ENCODE data around the gene VPS51. TPM values are rescaled to one million over a fixed set of nuclear protein-coding genes. Genes with fewer than 3 reads are reported as not detected.

The VPS51 gene
- total RNA-seq, 1 donor from 2014 or later, result 116 TPM

Other genes with a start within 250 kb of the VPS51 start
- gene EHD1, start 217.6 kb upstream of the VPS51 start, total RNA-seq, result 85.6 TPM
- gene ATG2A, start 179.0 kb upstream of the VPS51 start, total RNA-seq, result 39.3 TPM
- 44.1 TPM for gene PPP2R5B, start 171.5 kb upstream of the VPS51 start, total RNA-seq
- gene GPHA2, start 160.3 kb upstream of the VPS51 start, total RNA-seq, result 1.3 TPM
- gene MAJIN, start 124.1 kb upstream of the VPS51 start, total RNA-seq, result not detected
- 5.5 TPM for gene BATF2, start 99.2 kb upstream of the VPS51 start, total RNA-seq
- 103 TPM for gene ARL2, start 82.1 kb upstream of the VPS51 start, total RNA-seq
- gene SNX15, start 68.8 kb upstream of the VPS51 start, total RNA-seq, result 39.4 TPM
- gene SAC3D1, start 55.0 kb upstream of the VPS51 start, total RNA-seq, result 9.9 TPM
- 10.4 TPM for gene NAALADL1, start 37.7 kb upstream of the VPS51 start, total RNA-seq
- 2.1 TPM for gene CDCA5, start 12.2 kb upstream of the VPS51 start, total RNA-seq
- gene ZFPL1, start 12.0 kb upstream of the VPS51 start, total RNA-seq, result 44.4 TPM
- gene TM7SF2, start 15.7 kb downstream of the VPS51 start, total RNA-seq, result 184 TPM
- 15.1 TPM for gene ZNHIT2, start 21.5 kb downstream of the VPS51 start, total RNA-seq
- gene FAU, start 25.9 kb downstream of the VPS51 start, total RNA-seq, result 835 TPM
- gene MRPL49, start 26.1 kb downstream of the VPS51 start, total RNA-seq, result 46.5 TPM
- 84.4 TPM for gene SYVN1, start 38.3 kb downstream of the VPS51 start, total RNA-seq
- gene SPDYC, start 74.0 kb downstream of the VPS51 start, total RNA-seq, result not detected
- 287 TPM for gene CAPN1, start 85.7 kb downstream of the VPS51 start, total RNA-seq
- gene POLA2, start 165.7 kb downstream of the VPS51 start, total RNA-seq, result 8.7 TPM
- gene CDC42EP2, start 218.7 kb downstream of the VPS51 start, total RNA-seq, result 21.5 TPM
- gene DPF2, start 237.6 kb downstream of the VPS51 start, total RNA-seq, result 62.6 TPM

All from mucosa of gallbladder (tissue), 1 donor.